Measurements from ENCODE around the gene MRO. TPM values are rescaled to one million over a fixed set of nuclear protein-coding genes. Genes with fewer than 3 reads are reported as not detected.

MRO gene
- total RNA-seq, 1 donor from 2014 or later, result not detected

DNA sequence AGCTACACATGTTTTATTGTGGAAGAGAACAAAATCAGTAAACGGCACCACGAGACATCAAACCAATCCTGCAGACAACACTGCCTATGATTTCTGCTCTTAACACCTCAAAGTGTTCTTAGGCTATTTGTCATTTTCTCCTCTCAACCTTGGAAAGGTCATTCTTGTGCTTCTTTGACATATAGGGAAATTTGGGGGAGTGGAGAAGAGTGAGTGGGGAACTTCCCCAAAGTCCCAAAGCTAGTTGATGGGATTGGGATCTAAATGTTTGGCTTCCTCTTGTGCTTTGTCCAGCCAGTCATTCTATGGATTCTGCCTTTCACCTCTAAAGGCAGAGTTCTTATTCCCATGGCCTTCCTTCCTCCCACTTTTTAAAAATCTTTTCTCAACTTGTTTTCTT, 5.8 kb upstream of the MRO start:
- DNase-seq (ENCODE audit: low read depth), result no peak
- no peak overlapping the region for H3K4me3 ChIP-seq (ENCODE audit: low read depth, low read length)
- TF ChIP-seq, protein P1, sequence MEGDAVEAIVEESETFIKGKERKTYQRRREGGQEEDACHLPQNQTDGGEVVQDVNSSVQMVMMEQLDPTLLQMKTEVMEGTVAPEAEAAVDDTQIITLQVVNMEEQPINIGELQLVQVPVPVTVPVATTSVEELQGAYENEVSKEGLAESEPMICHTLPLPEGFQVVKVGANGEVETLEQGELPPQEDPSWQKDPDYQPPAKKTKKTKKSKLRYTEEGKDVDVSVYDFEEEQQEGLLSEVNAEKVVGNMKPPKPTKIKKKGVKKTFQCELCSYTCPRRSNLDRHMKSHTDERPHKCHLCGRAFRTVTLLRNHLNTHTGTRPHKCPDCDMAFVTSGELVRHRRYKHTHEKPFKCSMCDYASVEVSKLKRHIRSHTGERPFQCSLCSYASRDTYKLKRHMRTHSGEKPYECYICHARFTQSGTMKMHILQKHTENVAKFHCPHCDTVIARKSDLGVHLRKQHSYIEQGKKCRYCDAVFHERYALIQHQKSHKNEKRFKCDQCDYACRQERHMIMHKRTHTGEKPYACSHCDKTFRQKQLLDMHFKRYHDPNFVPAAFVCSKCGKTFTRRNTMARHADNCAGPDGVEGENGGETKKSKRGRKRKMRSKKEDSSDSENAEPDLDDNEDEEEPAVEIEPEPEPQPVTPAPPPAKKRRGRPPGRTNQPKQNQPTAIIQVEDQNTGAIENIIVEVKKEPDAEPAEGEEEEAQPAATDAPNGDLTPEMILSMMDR (conservative IDR thresholded peaks at IDR 0.05; ENCODE audit: low read depth, low read length), result no peak

DNA sequence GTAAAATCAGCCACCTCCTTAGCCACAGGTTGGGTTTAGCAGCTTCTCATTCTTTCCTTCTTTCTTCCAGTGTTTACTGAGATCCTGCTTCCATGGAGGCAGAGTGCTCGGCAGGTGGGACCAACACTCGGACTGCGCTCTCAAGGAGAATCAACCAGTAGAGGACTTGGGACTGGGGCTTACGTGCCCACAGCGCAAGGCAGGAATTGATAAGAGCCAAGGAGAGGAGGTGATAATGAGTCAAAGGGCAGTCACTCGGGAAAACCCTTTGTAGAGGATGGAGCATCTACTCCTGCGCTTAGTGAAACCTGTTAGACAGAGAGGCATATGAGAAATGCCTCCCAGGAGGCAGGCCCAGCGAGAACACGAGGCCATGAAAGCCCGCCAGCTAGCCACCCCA, 2.9 kb upstream of the MRO start:
- H3K4me3 ChIP-seq (ENCODE audit: low read depth, low read length), result no peak overlapping the region
- DNase-seq (ENCODE audit: low read depth), result no peak
- TF ChIP-seq, protein P1 (conservative IDR thresholded peaks at IDR 0.05; ENCODE audit: low read depth, low read length), result no peak

GRCh38 chr18:50820901-50821520, 1.2 kb upstream of the MRO start:
- DNase-seq (ENCODE audit: low read depth), result no peak
- no peak overlapping the region for H3K4me3 ChIP-seq (ENCODE audit: low read depth, low read length)
- TF ChIP-seq, protein P1 (conservative IDR thresholded peaks at IDR 0.05; ENCODE audit: low read depth, low read length), result no peak

GRCh38 chr18:50819027-50819727, 639 bp downstream of the MRO start:
- H3K4me3 ChIP-seq (ENCODE audit: low read depth, low read length), result peak overlapping the region; percentile 48
- no peak for DNase-seq (ENCODE audit: low read depth)
- TF ChIP-seq, protein P1 (conservative IDR thresholded peaks at IDR 0.05; ENCODE audit: low read depth, low read length), result peak; percentile 24

- no peak overlapping the region for H3K4me3 ChIP-seq (ENCODE audit: low read depth, low read length)
- TF ChIP-seq, protein P1 (conservative IDR thresholded peaks at IDR 0.05; ENCODE audit: low read depth, low read length), result no peak
- DNase-seq (ENCODE audit: low read depth), result peak; percentile 67
Measured at GRCh38 chr18:50816419-50817166, 3.2 kb downstream of the MRO start.

- TF ChIP-seq, protein P1 (conservative IDR thresholded peaks at IDR 0.05; ENCODE audit: low read depth, low read length), result no peak
- no peak overlapping the region for H3K4me3 ChIP-seq (ENCODE audit: low read depth, low read length)
- no peak for DNase-seq (ENCODE audit: low read depth)
Measured at GRCh38 chr18:50814395-50814794, 5.4 kb downstream of the MRO start.

All from epithelial cell of proximal tubule (primary cell).